AG09319 (cell line): ENCODE measurements around the gene TMEM187.

Experiments
- DNase-seq: peaks from one replicate; pipeline ENCODE4 v3.0.0-alpha.2; 2010; ENCODE audit warnings: low read depth; ENCODE audit errors: extremely low read depth
- CTCF ChIP-seq: IDR thresholded peaks from 2 replicates; pipeline ENCODE4 v1.5.1; 2011; ENCODE audit warnings: low read depth, mild to moderate bottlenecking, inconsistent platforms, low read length, moderate library complexity

Gene TMEM187

GRCh38 chrX:153969125-153969903 lies 3.2 kb upstream of the TMEM187 start:
- no peak for TF ChIP-seq CTCF
- DNase-seq, result no peak

- no peak for TF ChIP-seq CTCF
- DNase-seq, result no peak
Measured at GRCh38 chrX:153969904-153970356, 2.6 kb upstream of the TMEM187 start.

- peak; percentile 63 for DNase-seq
- TF ChIP-seq CTCF, result no peak
Measured at GRCh38 chrX:153970357-153971123, 2.0 kb upstream of the TMEM187 start.

GRCh38 chrX:153971124-153971449 lies 1.5 kb upstream of the TMEM187 start:
- DNase-seq, result peak; percentile 77
- no peak for TF ChIP-seq CTCF

- TF ChIP-seq CTCF, result no peak
- DNase-seq, result peak; percentile 77
Measured at GRCh38 chrX:153971450-153972367, 845 bp upstream of the TMEM187 start, which contains the start of gene HCFC1. Gene HCFC1, minus strand, starts transcription at chrX:153971818. Its CDS starts 978 bp downstream, at chrX:153970840.

- no peak for TF ChIP-seq CTCF
- no peak for DNase-seq
Measured at GRCh38 chrX:153973127-153974002, 811 bp downstream of the TMEM187 start.
